Retina (tissue), 1 donor: ENCODE results near the gene ECHS1.

Experiments used
- DNase-seq: peaks from one replicate; pipeline ENCODE4 v3.0.0-alpha.2; 2016

Gene ECHS1

GRCh38 chr10:133356549-133357284 lies 16.4 kb downstream of the ECHS1 start:
- no peak for DNase-seq

- DNase-seq: no peak
Measured at GRCh38 chr10:133355991-133356390, 17.2 kb downstream of the ECHS1 start.

- no peak for DNase-seq
Measured at GRCh38 chr10:133355266-133355665, 17.9 kb downstream of the ECHS1 start.

GRCh38 chr10:133354672-133355240 lies 18.4 kb downstream of the ECHS1 start:
- no peak for DNase-seq

- no peak for DNase-seq
Measured at GRCh38 chr10:133353988-133354605, 19.1 kb downstream of the ECHS1 start.

GRCh38 chr10:133353202-133353959 lies 19.8 kb downstream of the ECHS1 start:
- no peak for DNase-seq

- DNase-seq: no peak
Measured at GRCh38 chr10:133351408-133352318, 21.5 kb downstream of the ECHS1 start.

- DNase-seq: no peak
Measured at GRCh38 chr10:133350950-133351329, 22.2 kb downstream of the ECHS1 start.

GRCh38 chr10:133350283-133350949 lies 22.7 kb downstream of the ECHS1 start:
- DNase-seq: no peak

GRCh38 chr10:133349577-133350011 lies 23.6 kb downstream of the ECHS1 start:
- DNase-seq: no peak

- DNase-seq: no peak
Measured at GRCh38 chr10:133349160-133349568, 24.0 kb downstream of the ECHS1 start.

GRCh38 chr10:133347710-133348517 lies 25.2 kb downstream of the ECHS1 start:
- DNase-seq: no peak

- DNase-seq: no peak
Measured at GRCh38 chr10:133346413-133346812, 26.7 kb downstream of the ECHS1 start.

GRCh38 chr10:133344236-133344635 lies 28.9 kb downstream of the ECHS1 start:
- no peak for DNase-seq

GRCh38 chr10:133343558-133343957 lies 29.6 kb downstream of the ECHS1 start:
- no peak for DNase-seq

GRCh38 chr10:133342942-133343341 lies 30.2 kb downstream of the ECHS1 start:
- DNase-seq: no peak

GRCh38 chr10:133341983-133342382 lies 31.2 kb downstream of the ECHS1 start:
- no peak for DNase-seq

- DNase-seq: no peak
Measured at GRCh38 chr10:133339708-133340380, 33.3 kb downstream of the ECHS1 start.

- DNase-seq: no peak
Measured at GRCh38 chr10:133338080-133339071, 34.8 kb downstream of the ECHS1 start.
